GM21529 (cell line): ENCODE measurements around the gene ZNF491.
"Not testable (repeated sequence)": the region's sequence is repeated elsewhere in the genome, so short reads cannot be mapped to it uniquely, and the experiment has no call there.

ENCODE experiments used
- ATAC-seq: cut with Tn5 transposase; IDR thresholded peaks from one replicate; pipeline ENCODE4 v1.9.1; 2021; ENCODE audit not compliant: unreplicated experiment

The ZNF491 gene

DNA sequence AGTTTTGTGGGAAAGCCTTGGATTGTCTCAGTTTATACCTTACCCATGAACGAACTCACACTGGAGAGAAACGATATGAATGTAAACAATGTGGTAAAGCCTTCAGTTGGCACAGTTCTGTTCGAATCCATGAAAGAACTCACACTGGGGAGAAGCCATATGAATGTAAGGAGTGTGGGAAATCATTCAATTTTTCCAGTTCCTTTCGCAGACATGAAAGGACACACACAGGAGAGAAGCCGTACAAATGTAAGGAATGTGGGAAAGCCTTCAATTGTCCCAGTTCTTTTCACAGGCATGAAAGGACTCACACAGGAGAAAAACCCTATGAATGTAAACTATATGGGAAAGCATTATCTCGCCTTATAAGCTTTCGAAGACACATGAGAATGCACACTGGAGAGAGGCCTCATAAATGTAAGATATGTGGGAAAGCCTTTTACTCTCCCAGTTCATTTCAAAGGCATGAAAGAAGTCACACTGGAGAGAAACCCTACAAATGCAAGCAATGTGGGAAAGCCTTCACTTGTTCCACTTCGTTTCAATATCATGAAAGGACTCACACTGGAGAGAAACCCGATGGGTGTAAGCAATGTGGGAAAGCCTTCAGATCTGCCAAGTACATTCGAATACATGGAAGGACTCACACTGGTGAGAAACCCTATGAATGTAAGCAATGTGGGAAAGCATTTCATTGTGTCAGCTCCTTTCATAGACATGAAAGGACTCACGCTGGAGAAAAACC lies 8.2 kb downstream of the ZNF491 start:
- ATAC-seq: no peak

DNA sequence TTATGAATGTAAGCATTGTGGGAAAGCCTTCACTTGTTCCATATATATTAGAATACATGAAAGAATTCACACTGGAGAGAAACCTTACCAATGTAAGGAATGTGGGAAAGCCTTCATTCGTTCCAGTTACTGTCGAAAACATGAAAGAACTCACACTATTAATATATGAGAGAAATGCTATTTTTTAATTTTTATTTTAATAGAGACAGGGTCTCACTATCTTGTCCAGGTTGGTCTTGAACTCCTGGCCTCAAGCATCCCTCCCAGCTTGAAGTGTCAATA lies 8.7 kb downstream of the ZNF491 start:
- ATAC-seq: no peak

DNA sequence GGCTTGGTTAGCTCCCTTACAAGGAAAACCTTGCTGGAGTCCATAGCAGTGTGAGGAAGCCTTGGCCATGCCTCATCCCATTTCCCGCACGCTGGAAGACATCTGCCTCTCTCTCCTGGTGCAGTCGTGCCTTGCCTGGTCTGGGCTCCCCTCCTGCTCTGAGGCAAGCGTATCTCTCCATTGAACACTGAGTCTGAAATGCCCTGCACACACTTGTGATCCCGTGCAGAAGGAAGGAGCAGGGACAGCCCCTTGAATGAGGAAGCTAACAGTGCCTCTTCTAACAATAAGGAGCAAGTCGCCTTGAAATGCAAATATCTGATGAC lies 15.3 kb downstream of the ZNF491 start:
- ATAC-seq: peak; percentile 38

- peak; percentile 99 for ATAC-seq
Measured at GRCh38 chr19:11814029-11814699, 15.8 kb downstream of the ZNF491 start, which contains the start of gene ZNF440. Gene ZNF440 (plus strand): TSS chr19:11814273. CDS start chr19:11814448, 175 bp downstream.

DNA sequence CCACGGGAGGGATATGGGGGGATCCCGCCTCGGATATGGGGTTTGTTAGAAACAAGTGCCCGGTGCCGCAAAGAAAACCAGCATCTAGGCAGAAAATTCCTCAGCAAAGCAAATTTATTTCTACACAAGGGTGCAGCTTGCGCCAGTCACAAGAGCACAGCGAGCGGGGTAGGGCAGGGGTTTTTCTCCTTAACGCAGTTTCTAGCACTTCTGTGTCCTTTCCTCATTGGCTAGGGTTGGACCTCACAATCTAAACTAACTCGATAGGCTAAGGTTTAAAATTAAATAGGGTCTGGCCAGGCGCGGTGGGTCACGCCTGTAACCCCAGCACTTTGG lies 16.3 kb downstream of the ZNF491 start:
- ATAC-seq: no peak

- no peak for ATAC-seq
Measured at GRCh38 chr19:11821474-11822109, 23.3 kb downstream of the ZNF491 start.

DNA sequence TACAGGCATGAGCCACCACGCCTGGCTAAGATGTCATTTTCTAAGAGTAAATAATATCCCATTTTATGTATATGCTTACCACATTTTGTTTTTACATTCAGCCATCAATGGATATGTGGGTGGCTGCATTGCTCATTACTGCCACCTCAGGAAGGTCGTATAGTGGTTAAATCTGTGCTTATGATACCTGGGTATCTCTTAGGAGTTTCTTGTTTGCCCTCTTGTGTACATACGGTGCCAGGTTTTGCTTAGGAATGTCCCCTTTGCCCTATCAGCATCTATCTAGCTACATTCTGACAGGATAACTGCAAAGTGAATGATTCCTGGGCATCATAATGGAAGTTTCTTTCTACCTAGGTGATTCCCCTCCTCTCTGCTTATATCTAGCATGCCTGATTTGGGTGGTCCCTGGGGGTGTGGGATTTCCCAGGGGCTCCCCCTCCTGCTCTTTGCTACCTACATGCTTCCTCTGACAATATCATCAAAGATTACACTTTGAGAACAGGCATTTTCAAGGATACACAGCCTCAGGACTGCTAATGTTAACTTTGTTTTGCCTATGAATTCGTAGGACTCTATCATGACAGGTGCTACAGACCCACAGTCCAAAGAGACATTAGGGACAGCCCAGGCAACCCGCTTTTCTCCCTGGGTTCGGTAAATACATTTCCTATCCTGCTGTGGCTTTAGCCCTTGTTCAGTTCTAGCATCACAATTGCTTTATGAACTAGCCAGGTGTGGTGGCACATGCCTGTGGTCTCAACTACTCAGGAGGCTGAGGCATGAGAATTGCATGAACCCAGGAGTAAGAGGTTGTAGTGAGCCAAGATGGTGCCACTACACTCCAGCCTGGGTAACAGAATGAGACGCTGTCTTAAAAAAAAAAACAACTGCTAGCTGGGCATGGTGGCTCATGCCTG lies 30.9 kb downstream of the ZNF491 start:
- ATAC-seq: not testable (repeated sequence)

- no peak for ATAC-seq
Measured at GRCh38 chr19:11832253-11832912, 34.1 kb downstream of the ZNF491 start.

GRCh38 chr19:11833541-11833940 lies 35.2 kb downstream of the ZNF491 start:
- no peak for ATAC-seq

DNA sequence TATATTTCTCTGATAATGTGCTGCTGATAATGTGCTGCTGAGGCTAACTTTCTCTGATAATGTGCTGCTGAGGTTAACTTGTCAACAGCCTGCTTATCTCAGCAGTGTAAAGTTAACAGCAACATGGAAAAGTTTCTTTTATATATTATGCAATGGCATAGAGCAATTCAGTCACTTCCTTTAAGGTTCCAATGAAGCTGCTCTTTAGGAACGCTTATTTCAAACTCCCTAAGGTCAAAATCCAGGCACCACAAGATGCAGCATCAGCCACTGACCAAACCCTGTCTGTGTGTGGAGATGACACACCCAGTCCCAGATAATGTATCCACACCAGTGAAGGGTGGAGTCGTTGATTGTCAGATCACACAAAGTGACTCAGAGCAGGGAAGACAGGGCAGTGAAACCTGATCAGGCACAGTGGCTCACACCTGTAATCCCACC lies 37.3 kb downstream of the ZNF491 start:
- ATAC-seq: not testable (repeated sequence)

- ATAC-seq: no peak
Measured at GRCh38 chr19:11843722-11844121, 45.4 kb downstream of the ZNF491 start.

GRCh38 chr19:11847615-11848014 lies 49.3 kb downstream of the ZNF491 start:
- not testable (repeated sequence) for ATAC-seq

DNA sequence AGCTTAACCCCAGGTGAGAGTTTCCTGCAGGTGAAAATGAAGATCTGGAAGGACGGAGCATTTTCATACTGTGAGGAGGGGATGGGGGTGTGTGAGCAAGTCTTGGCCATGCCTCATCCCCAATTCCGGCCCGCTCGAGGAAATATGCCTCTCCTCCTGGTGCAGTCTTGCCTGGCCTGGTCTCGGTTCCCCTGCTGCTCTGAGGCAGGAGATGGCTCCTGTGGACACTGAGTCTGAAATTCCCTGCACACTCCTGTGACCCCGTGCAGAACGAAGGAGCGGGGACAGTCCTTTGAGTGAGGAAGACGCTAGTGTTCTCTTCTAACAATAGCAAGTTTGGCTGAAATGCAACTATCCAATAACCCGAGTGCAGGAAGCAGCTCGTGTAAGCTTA lies 49.9 kb downstream of the ZNF491 start:
- ATAC-seq: no peak

DNA sequence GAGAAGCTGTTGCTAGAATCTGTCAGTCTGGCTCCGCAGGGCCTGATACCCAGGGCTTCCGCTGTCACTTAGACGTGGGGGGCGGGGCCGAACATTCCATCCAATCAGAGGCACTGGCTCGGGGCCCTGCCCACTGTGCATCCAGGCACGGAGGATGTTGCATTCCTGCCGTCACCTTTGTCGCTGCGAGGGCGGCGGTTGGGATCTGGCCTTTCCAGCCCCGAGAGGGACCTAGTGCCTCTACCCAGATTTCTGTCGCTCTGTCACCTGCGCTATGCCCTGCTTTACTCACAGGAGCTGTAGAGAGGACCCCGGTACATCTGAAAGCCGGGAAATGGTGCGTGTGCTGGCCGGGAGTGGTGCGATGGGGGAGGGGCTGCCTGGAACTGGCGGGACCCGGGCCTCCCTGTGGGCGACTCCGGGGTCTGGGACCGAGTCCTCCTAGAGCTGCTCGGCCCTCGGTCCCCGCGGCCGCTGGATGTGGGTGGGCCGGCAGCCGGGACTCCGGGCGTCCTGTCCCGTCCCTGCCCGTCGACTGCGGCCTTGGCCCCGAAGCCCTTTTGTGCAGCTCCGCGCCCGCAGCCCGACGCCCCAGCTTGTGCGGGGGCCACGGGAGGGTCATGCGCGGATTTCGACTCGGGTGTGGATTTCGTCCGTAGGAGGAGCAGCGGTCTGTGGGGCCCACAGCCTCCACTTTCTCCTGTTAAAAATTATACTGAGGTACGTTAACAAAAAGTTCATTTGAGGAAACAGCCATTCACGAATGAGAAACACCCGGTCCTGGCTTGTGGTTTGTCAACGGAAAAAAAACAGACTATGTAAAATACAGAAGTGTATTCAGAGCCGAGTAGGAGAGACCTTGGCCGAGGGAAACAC lies 50.5 kb downstream of the ZNF491 start, which contains the start of gene ZNF439:
ZNF439 (plus strand) TSS at position 133 of the 876 bp plus-strand sequence; CDS start at position 275, 142 bp downstream.
- ATAC-seq: peak; percentile 73

GRCh38 chr19:11850289-11850688 lies 52.0 kb downstream of the ZNF491 start:
- not testable (repeated sequence) for ATAC-seq

DNA sequence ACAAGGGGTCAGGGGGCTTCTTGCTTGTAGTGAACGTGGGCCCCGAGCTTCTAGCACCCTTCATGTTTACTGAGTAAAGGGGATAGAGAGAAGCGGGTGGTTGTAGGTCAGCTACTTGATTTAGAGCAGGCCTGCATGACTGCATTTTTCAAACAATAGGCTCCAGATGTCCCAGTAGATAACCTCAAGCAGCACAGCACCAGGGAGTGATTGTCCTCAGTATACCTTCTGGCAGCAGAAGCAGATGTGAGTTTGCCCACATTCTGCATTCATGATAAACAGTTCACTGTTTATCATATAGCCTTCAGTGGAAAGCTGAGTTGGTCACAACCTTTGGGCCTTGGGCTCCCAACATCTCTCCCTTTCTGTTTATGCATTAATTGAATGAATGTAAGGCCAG lies 55.0 kb downstream of the ZNF491 start:
- no peak for ATAC-seq

GRCh38 chr19:11856596-11857250 lies 58.4 kb downstream of the ZNF491 start:
- no peak for ATAC-seq
